Measurements from ENCODE around the gene NUP62. TPM values are rescaled to one million over a fixed set of nuclear protein-coding genes. Genes with fewer than 3 reads are reported as not detected.

Gene NUP62
- total and polyA plus RNA-seq, 7 donors = 21.1 to 46.8 (median 40.0) TPM

GRCh38 chr19:49857061-49857837 lies 72.1 kb downstream of the NUP62 start:
- Histone ChIP-seq H3K4me1 (peaks cover 17% of the 10 kb centered on the region), H3K9me3 (no peaks in the 10 kb centered on the region), H3K36me3 (ENCODE audit: insufficient read depth in 1 of 2, low read depth in 1 of 2) (peaks cover 7 to 80% of the 10 kb centered on the region in 2 donors), H3K4me3 (no peak overlapping the region), H3K27ac (no peak overlapping the region), H3K27me3 (ENCODE audit: insufficient read depth in 3 of 3, low read length in 2 of 3) (no peaks in the 10 kb centered on the region)
- ATAC-seq (no peak), DNase-seq (peak in 1 of 2 donors; percentile 48)
- intact Hi-C loops (cut with DNase I) = no loop called here
- TF ChIP-seq CTCF (IDR thresholded peaks at IDR 0.05) = no peak
- 89 to 90% (median 90%) methylated on average over 26 of the region's 26 CpGs for WGBS, 3 donors

Other genes starting within 250 kb of the NUP62 start
- 1 to 10 TPM in 2 of 4 donors, under 1 TPM in 2; 0.58 to 1.5 (median 1.0) TPM for gene ADM5, start 239.9 kb downstream of the NUP62 start, total RNA-seq
- under 1 TPM; 0.38 to 0.48 (median 0.41) TPM for gene ADM5, start 239.9 kb downstream of the NUP62 start, polyA plus RNA-seq
- gene CPT1C, start 238.4 kb downstream of the NUP62 start, total RNA-seq = 1 to 10 TPM in 1 of 4 donors, under 1 TPM in 3; 0.53 to 1.2 (median 0.70) TPM
- 1 to 10 TPM in 2 of 3 donors, under 1 TPM in 1; 0.34 to 1.1 (median 1.0) TPM for gene CPT1C, start 238.4 kb downstream of the NUP62 start, polyA plus RNA-seq
- under 1 TPM in 1 of 4 donors, not detected in 3; 0.24 TPM for gene TSKS, start 166.2 kb downstream of the NUP62 start, total RNA-seq
- under 1 TPM; 0.18 to 0.27 (median 0.18) TPM for gene TSKS, start 166.2 kb downstream of the NUP62 start, polyA plus RNA-seq
- gene AP2A1, start 162.5 kb downstream of the NUP62 start, total RNA-seq = 100 to 1,000 TPM in 1 of 4 donors, 10 to 100 TPM in 3; 79.1 to 102 (median 84.3) TPM
- 10 to 100 TPM; 58.2 to 81.7 (median 69.6) TPM for gene AP2A1, start 162.5 kb downstream of the NUP62 start, polyA plus RNA-seq
- gene FUZ, start 116.2 kb downstream of the NUP62 start, total RNA-seq = 10 to 100 TPM; 20.9 to 33.7 (median 25.2) TPM
- gene FUZ, start 116.2 kb downstream of the NUP62 start, polyA plus RNA-seq = 10 to 100 TPM; 15.9 to 38.8 (median 28.6) TPM
- gene MED25, start 111.2 kb downstream of the NUP62 start, total RNA-seq = 10 to 100 TPM; 43.0 to 97.8 (median 69.7) TPM
- 100 to 1,000 TPM in 1 of 3 donors, 10 to 100 TPM in 2; 24.5 to 125 (median 92.5) TPM for gene MED25, start 111.2 kb downstream of the NUP62 start, polyA plus RNA-seq
- 100 to 1,000 TPM in 3 of 4 donors, 10 to 100 TPM in 1; 93.2 to 189 (median 151) TPM for gene PTOV1, start 78.3 kb downstream of the NUP62 start, total RNA-seq
- gene PTOV1, start 78.3 kb downstream of the NUP62 start, polyA plus RNA-seq = 100 to 1,000 TPM in 2 of 3 donors, 10 to 100 TPM in 1; 72.1 to 122 (median 106) TPM
- 10 to 100 TPM; 20.6 to 28.2 (median 23.9) TPM for gene PNKP, start 61.9 kb downstream of the NUP62 start, total RNA-seq
- 10 to 100 TPM; 16.7 to 31.9 (median 18.2) TPM for gene PNKP, start 61.9 kb downstream of the NUP62 start, polyA plus RNA-seq
- gene AKT1S1, start 52.1 kb downstream of the NUP62 start, total RNA-seq = 10 to 100 TPM; 56.0 to 82.8 (median 57.2) TPM
- 100 to 1,000 TPM in 1 of 3 donors, 10 to 100 TPM in 2; 48.0 to 103 (median 76.0) TPM for gene AKT1S1, start 52.1 kb downstream of the NUP62 start, polyA plus RNA-seq
- 100 to 1,000 TPM in 2 of 4 donors, 10 to 100 TPM in 2; 81.8 to 107 (median 94.8) TPM for gene TBC1D17, start 51.8 kb downstream of the NUP62 start, total RNA-seq
- gene TBC1D17, start 51.8 kb downstream of the NUP62 start, polyA plus RNA-seq = 10 to 100 TPM; 36.3 to 62.0 (median 52.6) TPM
- gene IL4I1, start 32.6 kb downstream of the NUP62 start, total RNA-seq = 1 to 10 TPM in 1 of 4 donors, under 1 TPM in 3; 0.21 to 3.3 (median 0.46) TPM
- gene IL4I1, start 32.6 kb downstream of the NUP62 start, polyA plus RNA-seq = under 1 TPM; 0.05 to 0.46 (median 0.27) TPM
- gene ATF5, start 299 bp downstream of the NUP62 start, total RNA-seq = 10 to 100 TPM; 13.3 to 31.8 (median 20.1) TPM
- 10 to 100 TPM in 2 of 3 donors, 1 to 10 TPM in 1; 10.0 to 39.4 (median 23.7) TPM for gene ATF5, start 299 bp downstream of the NUP62 start, polyA plus RNA-seq
- gene SIGLEC11, start 31.7 kb upstream of the NUP62 start, total RNA-seq = under 1 TPM in 3 of 4 donors, not detected in 1; 0.36 to 0.38 (median 0.37) TPM
- gene SIGLEC11, start 31.7 kb upstream of the NUP62 start, polyA plus RNA-seq = under 1 TPM; 0.13 to 0.22 (median 0.21) TPM
- gene VRK3, start 95.9 kb upstream of the NUP62 start, total RNA-seq = 10 to 100 TPM; 25.4 to 39.0 (median 29.2) TPM
- gene VRK3, start 95.9 kb upstream of the NUP62 start, polyA plus RNA-seq = 10 to 100 TPM; 23.8 to 54.7 (median 26.2) TPM
- 1 to 10 TPM; 4.9 to 8.9 (median 5.8) TPM for gene ZNF473, start 96.5 kb upstream of the NUP62 start, total RNA-seq
- gene ZNF473, start 96.5 kb upstream of the NUP62 start, polyA plus RNA-seq = 1 to 10 TPM; 3.9 to 6.5 (median 4.1) TPM
- not detected for gene IZUMO2, start 233.8 kb upstream of the NUP62 start, total RNA-seq
- not detected for gene IZUMO2, start 233.8 kb upstream of the NUP62 start, polyA plus RNA-seq